Coronary artery (tissue), 2 donors: ENCODE data around the gene JCHAIN.
A peak's percentile ranks its signal among the peaks of the same experiment; 100 is the strongest.

Experiments
- DNase-seq: peaks from one replicate; pipeline ENCODE4 v3.0.0-alpha.2; 2017; ENCODE audit warnings: low spot score
- H3K27ac ChIP-seq, 2 donors: fragments of 200-600 bp; sonication (generic); one replicate each; pipeline ENCODE4 v1.5.1; 2016 to 2019
- H3K4me3 ChIP-seq: fragments of 200-600 bp; sonication (generic); 2 replicates; pipeline ENCODE4 v1.5.1; 2016; ENCODE audit warnings: mild to moderate bottlenecking, moderate library complexity
- CTCF ChIP-seq: fragments of 200-600 bp; sonication (generic); IDR thresholded peaks from one replicate; pipeline ENCODE4 v1.5.1; 2019; ENCODE audit warnings: antibody characterized with exemption

The JCHAIN gene

DNA sequence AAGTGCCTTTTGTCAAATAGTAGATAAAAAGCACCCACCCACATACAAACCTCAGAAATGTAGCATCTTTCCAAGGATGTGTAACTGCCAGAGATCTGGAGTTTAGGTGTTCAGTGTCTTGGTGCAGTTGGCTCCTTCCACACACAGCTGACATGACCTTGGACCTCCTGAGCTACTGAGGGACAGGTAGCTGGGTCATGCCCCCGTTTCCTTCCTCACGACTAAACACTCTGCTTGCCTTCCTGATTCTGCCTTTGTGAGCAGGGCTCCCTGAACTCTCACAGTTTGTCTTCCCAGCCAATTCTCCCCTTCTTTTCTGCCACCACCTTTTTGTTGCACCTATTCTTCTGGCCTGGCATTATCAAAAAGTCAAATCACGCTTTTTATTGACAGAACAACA is 45.3 kb upstream of the JCHAIN start:
- H3K27ac ChIP-seq = no peak overlapping the region
- H3K4me3 ChIP-seq = no peak overlapping the region
- no peak for TF ChIP-seq CTCF
- DNase-seq = no peak

GRCh38 chr4:70709611-70710205 is 43.4 kb upstream of the JCHAIN start:
- Histone ChIP-seq H3K27ac (no peak overlapping the region), H3K4me3 (no peak overlapping the region)
- TF ChIP-seq CTCF = no peak
- no peak for DNase-seq

- Histone ChIP-seq H3K4me3 (peak overlapping the region; percentile 97), H3K27ac (peak overlapping the region; percentile 86 to 98)
- no peak for DNase-seq
- TF ChIP-seq CTCF = no peak
Measured at GRCh38 chr4:70706516-70706915, 40.2 kb upstream of the JCHAIN start.

- no peak for DNase-seq
- Histone ChIP-seq H3K4me3 (peak overlapping the region; percentile 97), H3K27ac (peak overlapping the region; percentile 86 to 98)
- TF ChIP-seq CTCF = no peak
Measured at GRCh38 chr4:70706044-70706461, 39.7 kb upstream of the JCHAIN start.

GRCh38 chr4:70705183-70706043 is 39.1 kb upstream of the JCHAIN start:
- TF ChIP-seq CTCF = no peak
- H3K4me3 ChIP-seq = peak overlapping the region; percentile 97
- peak; percentile 85 for DNase-seq
- H3K27ac ChIP-seq = peak overlapping the region; percentile 86 to 98

DNA sequence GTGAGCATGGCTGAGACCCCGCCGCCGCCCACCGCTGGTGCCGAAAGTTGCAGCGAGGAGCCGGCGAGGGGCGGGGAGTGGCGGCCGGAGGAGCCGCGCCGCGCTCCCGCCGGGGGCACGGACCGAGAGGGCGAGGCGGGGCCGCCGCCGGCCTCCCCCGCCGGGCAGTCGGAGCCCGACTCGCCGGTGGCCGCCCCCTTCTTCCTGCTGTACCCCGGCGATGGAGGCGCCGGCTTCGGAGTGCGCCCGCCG is 38.5 kb upstream of the JCHAIN start:
- no peak for TF ChIP-seq CTCF
- peak overlapping the region; percentile 97 for H3K4me3 ChIP-seq
- H3K27ac ChIP-seq = peak overlapping the region; percentile 86 to 98
- no peak for DNase-seq
